HepG2 (cell line): ENCODE results near the gene DSG2. TPM values are rescaled to one million over a fixed set of nuclear protein-coding genes. Genes with fewer than 3 reads are reported as not detected.

Source experiments
- HES4 ChIP-seq: sonication (generic); formaldehyde crosslinking; IDR thresholded peaks from 2 replicates; pipeline ENCODE4 v1.9.0; 2021; ENCODE audit warnings: mild to moderate bottlenecking, missing genetic modification reagents, borderline replicate concordance
- HMG20B ChIP-seq: conservative IDR thresholded peaks from 2 replicates; pipeline ENCODE4 v1.6.1; 2016; ENCODE audit warnings: missing genetic modification reagents, missing compliant biosample characterization
- HOXA3 ChIP-seq: sonication (generic); formaldehyde crosslinking; IDR thresholded peaks from 2 replicates; pipeline ENCODE4 v1.5.0; 2020; ENCODE audit warnings: missing genetic modification reagents
- KAT8 ChIP-seq: IDR thresholded peaks from 2 replicates; pipeline ENCODE4 v1.6.1; 2016; ENCODE audit warnings: missing genetic modification reagents, missing compliant biosample characterization
- NFE2 ChIP-seq: sonication (generic); formaldehyde crosslinking; IDR thresholded peaks from 2 replicates; pipeline ENCODE4 v1.4.0; 2020; ENCODE audit warnings: missing genetic modification reagents
- SOX13 ChIP-seq, 3 experiments: fragments of 450-650 bp in 1 of 3; sonication (generic) in 1 of 3; formaldehyde crosslinking in 1 of 3; IDR thresholded peaks in 2 of 3; conservative IDR thresholded peaks in 1 of 3; 2 replicates each; pipeline versions ENCODE4 v1.5.0 to v1.6.1; 2016 to 2020; ENCODE audit warnings: antibody characterized with exemption in 1 of 3, mild to moderate bottlenecking in 1 of 3, missing compliant biosample characterization in 1 of 3, missing genetic modification reagents in 1 of 3, moderate library complexity in 1 of 3
- WIZ ChIP-seq: sonication (generic); formaldehyde crosslinking; IDR thresholded peaks from 2 replicates; pipeline ENCODE4 v1.5.1; 2020; ENCODE audit warnings: mild to moderate bottlenecking, missing genetic modification reagents
- ZFP82 ChIP-seq: sonication (generic); formaldehyde crosslinking; IDR thresholded peaks from 2 replicates; pipeline ENCODE4 v1.5.1; 2020; ENCODE audit warnings: mild to moderate bottlenecking, missing genetic modification reagents, borderline replicate concordance
- ZFX ChIP-seq: sonication (generic); formaldehyde crosslinking; IDR thresholded peaks from 2 replicates; pipeline ENCODE4 v1.4.0; 2020; ENCODE audit warnings: mild to moderate bottlenecking, low read depth, missing genetic modification reagents, moderate library complexity
- ZFY ChIP-seq: sonication (generic); formaldehyde crosslinking; IDR thresholded peaks from 2 replicates; pipeline ENCODE4 v1.4.0; 2020; ENCODE audit warnings: missing genetic modification reagents
- ZNF292 ChIP-seq: sonication (generic); formaldehyde crosslinking; IDR thresholded peaks from 2 replicates; pipeline ENCODE4 v1.8.1; 2022; ENCODE audit warnings: mild to moderate bottlenecking, low read depth, missing genetic modification reagents, borderline replicate concordance
- polyA plus RNA-seq, 8 experiments: library from polyadenylated mRNA; depleted of rRNA in 3 of 8; stranded (reverse) in 7 of 8; unstranded in 1 of 8; fragments of >200 nt; fragmentation: Illumina TruSeq in 4 of 8; extraction: Trizol in 4 of 8; gene quantifications; 2 replicates each; pipeline versions ENCODE4 v1.2.1 to v1.2.3, GENCODE V29; 2011 to 2016; ENCODE audit warnings: low read depth in 4 of 8, missing spikeins in 1 of 8, mixed read lengths in 1 of 8; ENCODE audit not compliant: insufficient read depth in 1 of 8
- total RNA-seq, 5 experiments: library from RNA; depleted of rRNA; stranded (reverse); fragments of >200 nt; fragmentation: Illumina TruSeq; extraction: Trizol; gene quantifications; 2 replicates each; pipeline ENCODE4 v1.2.3, GENCODE V29; 2016; ENCODE audit warnings: low read depth in 1 of 5
- TF ChIP-seq, protein P1 (sequence below): sonication (generic); formaldehyde crosslinking; IDR thresholded peaks from 2 replicates; pipeline ENCODE4 v1.9.0; 2021; ENCODE audit warnings: missing genetic modification reagents, borderline replicate concordance
- TF ChIP-seq, protein P2 (sequence below): sonication (generic); formaldehyde crosslinking; IDR thresholded peaks from 2 replicates; pipeline ENCODE4 v1.4.0; 2020; ENCODE audit warnings: missing genetic modification reagents
- TF ChIP-seq, protein P3 (sequence below): sonication (generic); formaldehyde crosslinking; IDR thresholded peaks from 2 replicates; pipeline ENCODE4 v1.4.0; 2020; ENCODE audit warnings: low read depth, mild to moderate bottlenecking, missing genetic modification reagents

Gene DSG2
- total and polyA plus RNA-seq, 2 of the 13 experiments (the other 11 are each of a cell fraction or from before 2014, with no cell fraction given): 23.3 to 66.7 TPM

DNA sequence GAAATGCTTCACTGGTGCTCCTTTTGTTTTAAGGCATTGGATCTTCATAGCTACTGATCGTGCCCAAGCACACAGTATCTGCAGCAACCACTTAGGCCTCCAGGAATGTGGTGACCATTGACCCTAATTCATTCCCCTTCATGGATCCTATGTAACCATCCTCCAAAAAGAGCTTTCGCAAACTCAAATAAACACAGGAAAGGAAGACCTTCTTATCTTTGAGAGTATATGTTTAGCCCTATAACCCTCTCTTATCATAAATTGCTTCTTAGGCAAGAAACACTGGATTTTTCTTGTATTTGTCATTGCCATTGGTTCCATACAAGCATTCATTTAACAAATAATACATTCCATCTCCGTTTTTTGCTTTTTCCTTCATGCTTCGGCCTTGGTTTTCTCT is 89.6 kb downstream of the DSG2 start (continued):
- TF ChIP-seq HES4 (CRISPR knock-in tag): no peak
- TF ChIP-seq KAT8 (CRISPR knock-in tag): 0 out of 2 replicates have a peak, but pooled peaks have one; percentile 29
- TF ChIP-seq HOXA3 (CRISPR knock-in tag): peak; percentile 45; the same call in 1 of the 2 replicates
- no peak; the same call in 1 of the 2 replicates for TF ChIP-seq SOX13 (IDR thresholded peaks at IDR 0.05)
- peak in 1 of 2 experiments; percentile 85; a peak in 2 of 4 replicates for TF ChIP-seq SOX13 (CRISPR knock-in tag; conservative IDR thresholded peaks at IDR 0.05 in 1 of 2, IDR thresholded peaks at IDR 0.05 in 1 of 2)
- TF ChIP-seq, protein P1, sequence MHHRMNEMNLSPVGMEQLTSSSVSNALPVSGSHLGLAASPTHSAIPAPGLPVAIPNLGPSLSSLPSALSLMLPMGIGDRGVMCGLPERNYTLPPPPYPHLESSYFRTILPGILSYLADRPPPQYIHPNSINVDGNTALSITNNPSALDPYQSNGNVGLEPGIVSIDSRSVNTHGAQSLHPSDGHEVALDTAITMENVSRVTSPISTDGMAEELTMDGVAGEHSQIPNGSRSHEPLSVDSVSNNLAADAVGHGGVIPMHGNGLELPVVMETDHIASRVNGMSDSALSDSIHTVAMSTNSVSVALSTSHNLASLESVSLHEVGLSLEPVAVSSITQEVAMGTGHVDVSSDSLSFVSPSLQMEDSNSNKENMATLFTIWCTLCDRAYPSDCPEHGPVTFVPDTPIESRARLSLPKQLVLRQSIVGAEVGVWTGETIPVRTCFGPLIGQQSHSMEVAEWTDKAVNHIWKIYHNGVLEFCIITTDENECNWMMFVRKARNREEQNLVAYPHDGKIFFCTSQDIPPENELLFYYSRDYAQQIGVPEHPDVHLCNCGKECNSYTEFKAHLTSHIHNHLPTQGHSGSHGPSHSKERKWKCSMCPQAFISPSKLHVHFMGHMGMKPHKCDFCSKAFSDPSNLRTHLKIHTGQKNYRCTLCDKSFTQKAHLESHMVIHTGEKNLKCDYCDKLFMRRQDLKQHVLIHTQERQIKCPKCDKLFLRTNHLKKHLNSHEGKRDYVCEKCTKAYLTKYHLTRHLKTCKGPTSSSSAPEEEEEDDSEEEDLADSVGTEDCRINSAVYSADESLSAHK (CRISPR knock-in tag): no peak
- no peak for TF ChIP-seq WIZ
- TF ChIP-seq, protein P2, sequence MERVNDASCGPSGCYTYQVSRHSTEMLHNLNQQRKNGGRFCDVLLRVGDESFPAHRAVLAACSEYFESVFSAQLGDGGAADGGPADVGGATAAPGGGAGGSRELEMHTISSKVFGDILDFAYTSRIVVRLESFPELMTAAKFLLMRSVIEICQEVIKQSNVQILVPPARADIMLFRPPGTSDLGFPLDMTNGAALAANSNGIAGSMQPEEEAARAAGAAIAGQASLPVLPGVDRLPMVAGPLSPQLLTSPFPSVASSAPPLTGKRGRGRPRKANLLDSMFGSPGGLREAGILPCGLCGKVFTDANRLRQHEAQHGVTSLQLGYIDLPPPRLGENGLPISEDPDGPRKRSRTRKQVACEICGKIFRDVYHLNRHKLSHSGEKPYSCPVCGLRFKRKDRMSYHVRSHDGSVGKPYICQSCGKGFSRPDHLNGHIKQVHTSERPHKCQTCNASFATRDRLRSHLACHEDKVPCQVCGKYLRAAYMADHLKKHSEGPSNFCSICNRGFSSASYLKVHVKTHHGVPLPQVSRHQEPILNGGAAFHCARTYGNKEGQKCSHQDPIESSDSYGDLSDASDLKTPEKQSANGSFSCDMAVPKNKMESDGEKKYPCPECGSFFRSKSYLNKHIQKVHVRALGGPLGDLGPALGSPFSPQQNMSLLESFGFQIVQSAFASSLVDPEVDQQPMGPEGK: peak; percentile 30; the same call in 1 of the 2 replicates
- no peak for TF ChIP-seq ZNF292 (CRISPR knock-in tag)
- TF ChIP-seq NFE2 (CRISPR knock-in tag): no peak
- TF ChIP-seq HMG20B (CRISPR knock-in tag): no peak; the same call in 1 of the 2 replicates
- TF ChIP-seq, protein P3, sequence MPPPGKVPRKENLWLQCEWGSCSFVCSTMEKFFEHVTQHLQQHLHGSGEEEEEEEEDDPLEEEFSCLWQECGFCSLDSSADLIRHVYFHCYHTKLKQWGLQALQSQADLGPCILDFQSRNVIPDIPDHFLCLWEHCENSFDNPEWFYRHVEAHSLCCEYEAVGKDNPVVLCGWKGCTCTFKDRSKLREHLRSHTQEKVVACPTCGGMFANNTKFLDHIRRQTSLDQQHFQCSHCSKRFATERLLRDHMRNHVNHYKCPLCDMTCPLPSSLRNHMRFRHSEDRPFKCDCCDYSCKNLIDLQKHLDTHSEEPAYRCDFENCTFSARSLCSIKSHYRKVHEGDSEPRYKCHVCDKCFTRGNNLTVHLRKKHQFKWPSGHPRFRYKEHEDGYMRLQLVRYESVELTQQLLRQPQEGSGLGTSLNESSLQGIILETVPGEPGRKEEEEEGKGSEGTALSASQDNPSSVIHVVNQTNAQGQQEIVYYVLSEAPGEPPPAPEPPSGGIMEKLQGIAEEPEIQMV (CRISPR knock-in tag): no peak
- no peak for TF ChIP-seq ZFP82 (CRISPR knock-in tag)
- peak; percentile 38; the same call in 1 of the 2 replicates for TF ChIP-seq ZFX (CRISPR knock-in tag)
- 0 out of 2 replicates have a peak, but pooled peaks have one; percentile 36 for TF ChIP-seq ZFY
